ENCODE results near the gene ADGRE3.
"Not testable (repeated sequence)": the region's sequence is repeated elsewhere in the genome, so short reads cannot be mapped to it uniquely, and the experiment has no call there.

The ADGRE3 gene

GRCh38 chr19:14595558-14595957 is 79.1 kb downstream of the ADGRE3 start:
- DNase-seq: no peak

DNA sequence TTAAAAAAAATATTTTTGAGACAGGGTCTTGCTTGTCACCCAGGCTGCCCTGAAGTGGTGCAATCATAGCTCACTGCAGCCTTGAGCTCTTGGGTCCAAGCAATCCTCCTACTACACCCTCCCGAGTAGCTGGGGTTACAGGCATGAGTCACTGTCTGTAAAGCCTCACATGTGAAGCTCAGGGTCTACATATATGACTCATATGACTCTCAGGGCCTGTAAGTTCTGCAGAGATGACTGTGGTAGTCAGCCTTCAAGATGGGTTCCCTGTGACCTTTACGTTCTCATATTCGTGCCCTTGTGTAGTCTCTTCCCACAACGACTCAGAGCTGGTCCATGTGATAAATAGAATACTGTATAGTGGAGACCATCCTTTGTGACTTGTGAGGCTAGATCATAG is 85.2 kb downstream of the ADGRE3 start:
- DNase-seq: not testable (repeated sequence)

- not testable (repeated sequence) for DNase-seq
Observed at GRCh38 chr19:14585187-14585586, 89.5 kb downstream of the ADGRE3 start.

- not testable (repeated sequence) for DNase-seq
Observed at GRCh38 chr19:14584372-14584771, 90.3 kb downstream of the ADGRE3 start.

- no peak for DNase-seq
Observed at GRCh38 chr19:14582894-14583340, 91.7 kb downstream of the ADGRE3 start, which contains the start of gene CLEC17A. CLEC17A (plus strand) TSS chr19:14583084; CDS start chr19:14583161, 77 bp downstream.

GRCh38 chr19:14580623-14581237 is 93.9 kb downstream of the ADGRE3 start:
- DNase-seq: no peak

DNA sequence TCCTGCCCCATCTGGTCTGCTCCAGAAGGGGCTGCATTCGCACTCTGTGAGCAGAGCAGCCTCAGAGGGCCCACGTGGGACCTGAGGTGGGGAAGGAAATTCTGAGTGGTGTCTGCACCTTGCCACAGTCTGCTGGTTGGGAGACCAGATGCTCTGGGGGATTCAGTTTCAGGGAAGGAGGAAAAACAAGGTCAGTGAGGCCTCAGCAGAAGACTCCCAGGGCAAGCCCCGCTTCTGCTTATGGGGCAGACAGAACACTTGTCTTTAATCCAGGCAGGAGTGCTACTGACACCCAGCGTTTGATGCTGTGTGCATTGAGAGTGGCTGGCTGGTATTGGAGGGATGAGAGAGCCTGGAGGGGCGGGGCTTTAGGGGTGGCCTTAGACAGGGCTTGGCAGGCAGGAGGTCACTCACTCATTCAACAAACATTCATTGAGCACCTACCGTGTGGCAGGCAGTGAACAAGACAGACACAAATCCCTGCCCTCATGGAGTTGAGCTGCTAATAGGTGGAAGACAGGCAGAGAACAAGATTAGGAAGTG is 96.7 kb downstream of the ADGRE3 start:
- no peak for DNase-seq

DNA sequence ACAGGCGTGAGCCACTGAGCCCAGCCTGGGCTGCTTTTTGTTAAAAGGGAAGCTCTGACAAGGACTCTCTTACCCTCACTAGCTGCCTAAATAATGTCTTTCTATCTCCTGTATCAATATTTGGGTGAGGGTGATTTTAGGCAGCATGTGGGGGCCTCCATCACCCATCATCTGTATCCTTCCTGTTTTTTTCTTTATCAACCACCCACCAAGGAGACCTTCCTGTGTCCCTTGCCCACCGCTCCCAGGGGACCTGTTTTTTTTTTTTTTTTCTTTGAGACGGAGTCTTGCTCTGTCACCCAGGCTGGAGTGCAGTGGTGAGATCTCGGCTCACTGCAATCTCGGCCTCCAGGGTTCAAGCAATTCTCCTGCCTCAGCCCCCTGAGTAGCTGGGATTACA is 97.4 kb downstream of the ADGRE3 start:
- no peak for DNase-seq

DNA sequence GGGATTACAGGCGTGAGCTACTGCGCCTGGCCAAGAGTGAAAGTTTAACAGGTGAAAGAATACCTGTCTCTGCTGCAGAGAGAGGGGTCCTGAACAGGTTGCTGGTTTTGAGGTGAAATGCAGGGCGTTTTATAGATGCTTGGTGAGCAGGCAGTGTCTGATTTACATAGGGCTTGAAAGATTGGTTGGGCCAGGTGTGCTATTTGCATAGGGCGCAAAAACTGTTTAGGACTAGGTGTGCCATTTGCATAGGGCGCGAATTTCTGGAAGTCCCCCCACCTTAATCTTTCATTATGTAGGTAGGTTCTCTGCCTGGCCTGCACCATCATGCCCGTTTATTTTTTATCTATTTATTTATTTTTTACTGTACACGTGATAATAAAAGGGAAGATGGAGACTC is 98.3 kb downstream of the ADGRE3 start:
- no peak for DNase-seq

GRCh38 chr19:14575428-14575980 is 99.1 kb downstream of the ADGRE3 start:
- DNase-seq: no peak

GRCh38 chr19:14571695-14572490 is 102.8 kb downstream of the ADGRE3 start, which contains the start of gene NDUFB7:
NDUFB7 (minus strand) TSS chr19:14572066; CDS start chr19:14572000, 66 bp downstream.
- peak; percentile 82 for DNase-seq

- DNase-seq: no peak
Observed at GRCh38 chr19:14570864-14571527, 103.6 kb downstream of the ADGRE3 start.

All from effector CD8-positive, alpha-beta T cell (primary cell).